Measurements from ENCODE around the gene HERPUD2.

HERPUD2 gene

DNA sequence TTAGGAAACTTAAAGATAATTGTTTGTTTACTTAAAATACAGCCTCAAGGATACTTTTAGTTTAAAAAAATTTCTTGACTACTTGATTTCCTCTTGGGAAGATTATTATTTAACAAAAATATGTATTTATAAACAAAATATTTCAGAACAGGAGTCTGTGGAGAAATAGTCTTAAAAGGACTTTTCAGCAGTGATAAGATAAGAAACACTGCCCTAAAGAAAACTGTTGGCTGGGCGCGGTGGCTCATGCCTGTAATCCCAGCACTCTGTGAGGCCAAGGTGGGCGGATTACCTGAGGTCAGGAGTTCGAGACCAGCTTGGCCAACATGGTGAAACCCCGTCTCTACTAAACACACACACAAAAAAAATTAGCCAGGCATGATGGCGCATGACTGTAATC is 22.6 kb upstream of the HERPUD2 start:
- H3K9me3 ChIP-seq = no peaks in the 10 kb centered on the region
- H3K4me3 ChIP-seq (ENCODE audit: low read depth, low read length) = no peak overlapping the region
- TF ChIP-seq, protein P1, sequence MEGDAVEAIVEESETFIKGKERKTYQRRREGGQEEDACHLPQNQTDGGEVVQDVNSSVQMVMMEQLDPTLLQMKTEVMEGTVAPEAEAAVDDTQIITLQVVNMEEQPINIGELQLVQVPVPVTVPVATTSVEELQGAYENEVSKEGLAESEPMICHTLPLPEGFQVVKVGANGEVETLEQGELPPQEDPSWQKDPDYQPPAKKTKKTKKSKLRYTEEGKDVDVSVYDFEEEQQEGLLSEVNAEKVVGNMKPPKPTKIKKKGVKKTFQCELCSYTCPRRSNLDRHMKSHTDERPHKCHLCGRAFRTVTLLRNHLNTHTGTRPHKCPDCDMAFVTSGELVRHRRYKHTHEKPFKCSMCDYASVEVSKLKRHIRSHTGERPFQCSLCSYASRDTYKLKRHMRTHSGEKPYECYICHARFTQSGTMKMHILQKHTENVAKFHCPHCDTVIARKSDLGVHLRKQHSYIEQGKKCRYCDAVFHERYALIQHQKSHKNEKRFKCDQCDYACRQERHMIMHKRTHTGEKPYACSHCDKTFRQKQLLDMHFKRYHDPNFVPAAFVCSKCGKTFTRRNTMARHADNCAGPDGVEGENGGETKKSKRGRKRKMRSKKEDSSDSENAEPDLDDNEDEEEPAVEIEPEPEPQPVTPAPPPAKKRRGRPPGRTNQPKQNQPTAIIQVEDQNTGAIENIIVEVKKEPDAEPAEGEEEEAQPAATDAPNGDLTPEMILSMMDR (IDR thresholded peaks at IDR 0.05; ENCODE audit: low read depth, low read length) = no peak
- H3K27me3 ChIP-seq = no peaks in the 10 kb centered on the region
- no peaks in the 10 kb centered on the region for H3K36me3 ChIP-seq
- peaks cover 4% of the 10 kb centered on the region for H3K4me1 ChIP-seq
- DNase-seq = no peak

DNA sequence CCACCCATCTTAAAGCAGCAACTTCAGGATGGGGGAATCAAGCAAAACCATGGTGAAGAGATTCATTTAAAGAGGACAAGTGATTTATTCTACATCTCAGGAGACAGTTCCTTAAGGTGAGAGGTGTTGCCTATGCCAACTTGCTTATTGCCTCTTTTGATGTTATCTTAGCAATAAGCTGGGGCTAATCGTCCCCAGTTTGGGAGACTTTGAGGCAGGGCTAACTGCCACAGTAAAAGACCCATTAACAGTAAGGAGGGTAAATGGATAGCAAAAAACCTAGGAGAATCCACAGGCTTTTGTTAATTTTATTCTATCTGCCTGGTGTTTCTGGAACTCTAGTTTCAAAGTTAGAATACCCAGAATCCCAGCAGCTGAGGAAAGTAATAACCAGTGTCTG is 22.1 kb upstream of the HERPUD2 start:
- Histone ChIP-seq H3K27me3 (no peaks in the 10 kb centered on the region), H3K9me3 (no peaks in the 10 kb centered on the region), H3K4me3 (ENCODE audit: low read depth, low read length) (no peak overlapping the region), H3K36me3 (no peaks in the 10 kb centered on the region), H3K4me1 (peaks cover 4% of the 10 kb centered on the region; the same call in 1 of the 2 replicates)
- no peak for DNase-seq
- TF ChIP-seq, protein P1 (IDR thresholded peaks at IDR 0.05; ENCODE audit: low read depth, low read length) = no peak

DNA sequence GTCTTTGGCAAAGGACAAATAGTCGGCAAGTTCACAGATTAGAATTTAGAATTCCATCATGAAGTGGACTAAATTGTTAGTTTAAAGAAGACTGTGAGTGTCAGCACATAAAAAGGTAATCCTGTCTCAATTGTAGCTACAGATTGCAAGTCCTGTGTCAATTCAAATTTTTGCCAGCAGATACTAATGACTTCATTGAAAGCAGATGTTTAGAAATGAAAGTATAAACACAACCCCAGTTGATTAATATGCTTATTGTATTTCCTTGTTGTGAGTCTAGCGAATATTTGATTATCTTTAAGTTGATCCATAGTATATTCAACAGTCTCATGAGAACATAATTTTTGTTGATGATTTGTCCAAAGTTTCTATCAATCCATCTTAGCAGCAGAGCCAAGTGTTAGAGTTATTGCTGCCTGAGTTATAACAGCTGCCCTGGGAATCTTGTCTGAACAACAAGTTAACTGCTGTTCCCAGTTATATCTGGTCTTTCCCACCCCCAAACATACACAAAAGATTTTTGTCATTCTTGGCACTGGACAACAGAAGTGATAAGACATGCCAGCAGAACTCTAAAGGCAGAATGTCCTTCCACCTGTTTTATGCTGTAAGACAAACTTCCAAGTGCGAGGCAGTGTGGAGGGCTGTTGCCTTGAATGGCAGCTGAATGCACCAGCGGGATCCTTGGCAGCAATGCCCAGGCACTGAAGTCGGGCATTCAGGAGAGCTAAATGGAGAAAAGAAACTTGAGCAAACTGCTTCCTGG is 21.3 kb upstream of the HERPUD2 start:
- Histone ChIP-seq H3K4me3 (ENCODE audit: low read depth, low read length) (peak overlapping the region; percentile 12), H3K4me1 (peaks cover 4% of the 10 kb centered on the region; the same call in 1 of the 2 replicates), H3K9me3 (no peaks in the 10 kb centered on the region), H3K36me3 (no peaks in the 10 kb centered on the region), H3K27me3 (no peaks in the 10 kb centered on the region)
- TF ChIP-seq, protein P1 (IDR thresholded peaks at IDR 0.05; ENCODE audit: low read depth, low read length) = no peak
- DNase-seq = no peak

DNA sequence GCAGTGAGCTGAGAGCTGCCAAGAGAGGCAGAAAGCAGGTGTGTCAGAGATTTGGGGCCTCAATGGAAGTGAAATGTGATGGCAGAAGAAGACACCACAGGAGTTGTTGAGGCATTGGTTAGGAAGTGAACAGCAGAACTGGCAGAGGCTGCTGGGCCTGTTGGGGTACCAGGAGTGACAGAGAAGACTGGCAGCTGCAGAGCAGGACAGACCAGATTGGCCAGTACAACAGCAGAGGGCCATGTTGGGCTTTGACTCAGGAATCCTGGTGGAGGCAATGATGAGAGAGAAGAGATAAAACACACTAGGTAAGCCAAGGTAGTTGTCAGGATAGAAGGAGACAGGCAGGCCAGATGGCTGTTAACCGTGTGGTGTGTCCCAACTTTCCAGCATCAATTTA is 19.9 kb upstream of the HERPUD2 start:
- peaks cover 4% of the 10 kb centered on the region; the same call in 1 of the 2 replicates for H3K4me1 ChIP-seq
- TF ChIP-seq, protein P1 (IDR thresholded peaks at IDR 0.05; ENCODE audit: low read depth, low read length) = peak; percentile 38
- H3K4me3 ChIP-seq (ENCODE audit: low read depth, low read length) = no peak overlapping the region
- H3K36me3 ChIP-seq = no peaks in the 10 kb centered on the region
- no peaks in the 10 kb centered on the region for H3K27me3 ChIP-seq
- no peaks in the 10 kb centered on the region for H3K9me3 ChIP-seq
- peak; percentile 40 for DNase-seq

DNA sequence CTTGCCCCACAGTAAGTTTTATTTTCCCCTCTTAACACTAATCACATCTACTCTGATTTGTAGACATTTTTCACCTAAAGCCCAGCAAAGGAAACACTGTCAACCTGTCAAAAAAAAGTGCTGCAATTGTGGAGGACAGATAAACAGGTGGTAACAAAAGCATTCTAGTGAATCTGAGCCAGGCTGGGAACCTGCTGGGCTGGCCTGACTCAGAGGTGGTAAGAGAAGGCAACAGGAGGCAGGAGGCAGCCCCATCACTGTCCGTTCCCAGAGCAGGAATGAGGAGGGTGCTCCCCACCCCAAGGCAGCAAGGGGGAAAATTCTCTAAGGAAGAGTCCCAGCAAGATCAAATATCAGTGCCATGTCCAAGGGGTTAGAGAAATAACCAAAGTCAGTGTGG is 19.5 kb upstream of the HERPUD2 start:
- Histone ChIP-seq H3K4me3 (ENCODE audit: low read depth, low read length) (no peak overlapping the region), H3K4me1 (peaks cover 4% of the 10 kb centered on the region; the same call in 1 of the 2 replicates), H3K9me3 (no peaks in the 10 kb centered on the region), H3K36me3 (no peaks in the 10 kb centered on the region), H3K27me3 (no peaks in the 10 kb centered on the region)
- no peak for DNase-seq
- TF ChIP-seq, protein P1 (IDR thresholded peaks at IDR 0.05; ENCODE audit: low read depth, low read length) = no peak

DNA sequence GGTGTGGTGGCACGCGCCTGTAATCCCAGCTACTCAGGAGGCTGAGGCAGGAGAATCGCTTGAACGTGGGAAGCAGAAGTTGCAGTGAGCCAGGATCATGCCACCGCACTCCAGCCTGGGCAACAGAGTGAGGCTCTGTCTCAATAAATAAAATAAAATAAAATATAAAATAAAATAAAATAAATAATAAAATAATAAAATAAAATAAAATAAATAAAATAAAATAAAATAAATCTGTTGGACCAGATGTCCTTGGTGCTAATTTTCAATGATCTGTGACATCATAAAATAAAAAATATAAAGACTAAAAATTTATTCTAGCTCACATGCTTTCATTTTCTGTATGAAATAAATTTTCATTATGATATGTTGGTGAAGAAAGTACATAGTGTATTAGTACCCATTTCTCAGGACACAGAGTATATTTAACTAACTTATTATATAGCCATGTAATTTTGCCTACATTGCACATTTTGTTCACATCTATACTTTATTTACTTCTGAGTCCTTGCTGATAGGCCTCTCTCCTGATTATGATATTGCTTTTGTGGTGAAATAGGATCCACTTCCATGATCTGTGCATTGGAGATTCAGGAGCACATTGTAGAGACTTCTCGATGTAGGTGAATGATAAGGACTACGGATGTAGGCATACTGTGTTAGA is 17.8 kb upstream of the HERPUD2 start:
- Histone ChIP-seq H3K4me1 (peaks cover 4% of the 10 kb centered on the region; the same call in 1 of the 2 replicates), H3K9me3 (no peaks in the 10 kb centered on the region), H3K27me3 (no peaks in the 10 kb centered on the region), H3K4me3 (ENCODE audit: low read depth, low read length) (no peak overlapping the region), H3K36me3 (no peaks in the 10 kb centered on the region)
- TF ChIP-seq, protein P1 (IDR thresholded peaks at IDR 0.05; ENCODE audit: low read depth, low read length) = no peak
- DNase-seq = no peak

Measured in BE2C (cell line).